GM19324 (cell line): ENCODE results near the gene KCNQ1.

Source experiments
- ATAC-seq: cut with Tn5 transposase; IDR thresholded peaks from one replicate; pipeline ENCODE4 v1.9.1; 2021; ENCODE audit warnings: mild to moderate bottlenecking, moderate library complexity; ENCODE audit not compliant: unreplicated experiment, low FRiP score

Gene KCNQ1

DNA sequence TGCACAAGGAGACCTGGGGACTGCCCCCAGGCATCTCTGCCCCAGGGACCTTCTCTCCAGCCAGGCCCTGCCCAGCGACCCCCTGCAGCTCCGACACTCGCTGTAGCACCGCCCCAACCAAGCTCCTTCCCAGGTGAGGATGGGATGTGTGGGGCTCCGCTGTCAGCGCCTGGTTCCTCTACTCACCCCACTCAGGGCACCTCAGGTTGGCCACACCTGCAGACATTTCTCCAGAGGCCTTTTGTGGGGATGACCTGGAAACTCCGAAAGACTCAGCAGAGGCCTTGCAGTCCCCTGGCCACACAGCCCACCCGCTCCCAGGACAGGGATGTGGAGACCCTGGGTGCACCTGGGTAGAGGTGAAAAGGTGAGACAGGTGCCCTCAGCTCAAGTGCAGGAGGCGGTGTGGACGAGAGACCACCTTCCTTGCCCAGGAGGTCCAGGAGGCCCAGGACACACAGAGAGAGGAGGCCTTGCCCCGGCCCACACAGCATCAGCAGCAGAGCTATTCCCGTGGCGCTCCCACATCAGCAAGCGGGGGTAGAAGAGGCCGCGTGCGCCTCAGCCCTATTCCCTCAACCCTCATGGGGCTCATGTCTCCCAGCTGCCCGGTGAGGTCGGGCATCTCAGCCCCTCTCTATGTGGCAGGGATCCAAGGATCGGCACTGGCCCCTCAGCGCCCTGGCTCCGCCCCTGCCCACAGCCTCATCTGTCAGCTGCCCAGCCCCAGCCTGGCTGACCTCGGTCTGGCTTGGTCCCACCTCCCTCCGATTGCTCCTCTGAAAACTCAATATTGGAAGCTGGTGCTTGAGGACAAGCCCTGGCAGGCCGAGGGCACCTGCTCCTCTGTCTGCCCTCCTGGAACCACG, 21.4 kb upstream of the KCNQ1 start:
- ATAC-seq: no peak

- no peak for ATAC-seq
Observed at GRCh38 chr11:2424811-2425495, 19.9 kb upstream of the KCNQ1 start.

- ATAC-seq: no peak
Observed at GRCh38 chr11:2425506-2425905, 19.3 kb upstream of the KCNQ1 start.

DNA sequence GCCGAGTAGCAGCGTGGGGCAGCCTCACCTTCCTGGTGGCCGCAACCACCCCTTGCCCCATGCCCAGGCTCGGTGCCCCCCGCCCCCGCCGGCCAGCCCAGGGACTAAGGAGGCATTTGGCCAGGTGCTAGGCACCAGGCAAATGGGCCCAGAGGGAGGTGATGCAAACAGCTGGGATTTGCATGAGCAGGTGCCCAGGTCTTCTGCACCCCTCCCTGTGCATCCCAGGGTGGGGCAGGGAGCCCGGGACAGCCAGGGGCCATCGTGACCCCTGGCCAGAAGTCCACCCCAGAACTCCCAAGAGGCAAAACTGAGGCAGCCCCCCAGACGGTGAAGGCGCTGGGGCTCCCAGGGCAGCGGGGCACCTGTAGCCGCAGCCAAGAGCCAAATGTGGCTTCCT, 18.6 kb upstream of the KCNQ1 start:
- no peak for ATAC-seq

- no peak for ATAC-seq
Observed at GRCh38 chr11:2426826-2427521, 17.8 kb upstream of the KCNQ1 start.

GRCh38 chr11:2427721-2428321, 17.0 kb upstream of the KCNQ1 start:
- ATAC-seq: no peak

GRCh38 chr11:2428322-2428795, 16.4 kb upstream of the KCNQ1 start:
- no peak for ATAC-seq

DNA sequence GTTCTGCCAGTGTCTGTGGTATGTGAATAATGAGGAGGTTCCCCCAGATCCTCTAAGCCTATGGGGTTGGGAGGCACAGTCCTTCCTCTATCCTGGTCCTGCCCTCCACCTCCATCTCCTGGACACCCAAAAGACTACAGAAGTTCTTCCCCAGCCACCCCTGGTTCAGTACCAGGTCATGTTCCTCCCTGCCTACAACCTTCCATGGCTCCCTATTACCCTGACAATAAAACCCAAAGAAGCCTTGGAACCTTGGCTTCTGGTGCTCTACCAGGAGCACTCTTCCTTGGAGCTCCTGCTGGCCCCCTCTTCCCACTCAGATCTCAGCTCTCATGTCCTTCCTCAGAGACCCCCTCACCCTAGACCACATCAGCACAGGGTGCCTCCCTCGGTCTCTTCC, 13.4 kb upstream of the KCNQ1 start:
- no peak for ATAC-seq

GRCh38 chr11:2432171-2432621, 12.6 kb upstream of the KCNQ1 start:
- ATAC-seq: no peak

GRCh38 chr11:2432628-2433071, 12.2 kb upstream of the KCNQ1 start:
- ATAC-seq: no peak

- no peak for ATAC-seq
Observed at GRCh38 chr11:2433106-2433925, 11.5 kb upstream of the KCNQ1 start.

GRCh38 chr11:2434008-2434407, 10.8 kb upstream of the KCNQ1 start:
- ATAC-seq: no peak

DNA sequence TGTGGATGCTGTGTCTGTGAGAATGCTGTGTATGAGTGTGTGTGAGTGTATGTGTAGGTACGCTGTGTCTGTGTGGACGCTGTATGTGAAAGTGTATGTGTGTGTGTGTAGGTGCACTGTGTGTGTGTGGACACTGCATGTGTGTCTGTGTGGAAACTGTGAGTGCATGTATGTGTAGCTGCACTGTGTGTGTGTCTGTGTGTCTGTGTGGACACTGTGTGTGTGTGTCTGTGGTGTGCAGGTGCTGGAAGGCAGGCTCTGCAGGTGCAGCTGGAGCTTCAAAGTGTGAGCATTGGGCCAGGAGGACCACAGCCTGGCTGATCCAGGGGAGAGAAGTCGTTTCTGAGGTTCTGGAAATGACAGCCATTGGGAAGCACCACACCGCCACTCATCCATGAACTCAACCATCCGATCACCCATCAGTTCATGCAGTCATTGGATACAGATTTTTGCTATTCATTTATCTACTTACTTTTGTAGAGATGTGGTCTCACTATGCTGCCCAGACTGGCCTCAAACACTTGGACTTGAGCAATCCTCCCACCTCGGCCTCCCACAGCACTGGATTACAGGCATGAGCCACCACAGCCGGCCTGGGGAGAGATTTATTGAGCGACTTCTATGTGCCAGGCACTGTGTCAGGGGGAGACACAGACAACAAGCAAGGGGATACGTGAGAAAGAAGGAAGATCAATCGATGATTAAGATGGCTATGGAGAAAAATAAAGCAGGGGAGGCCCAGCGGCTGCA, 10.1 kb upstream of the KCNQ1 start:
- ATAC-seq: no peak

- no peak for ATAC-seq
Observed at GRCh38 chr11:2435288-2436012, 9.4 kb upstream of the KCNQ1 start.

GRCh38 chr11:2436013-2436520, 8.7 kb upstream of the KCNQ1 start:
- ATAC-seq: no peak

- ATAC-seq: no peak
Observed at GRCh38 chr11:2436521-2437031, 8.2 kb upstream of the KCNQ1 start.

- ATAC-seq: no peak
Observed at GRCh38 chr11:2437516-2437915, 7.3 kb upstream of the KCNQ1 start.

GRCh38 chr11:2439820-2440219, 5.0 kb upstream of the KCNQ1 start:
- ATAC-seq: no peak
